HG02840 (cell line): ENCODE results near the gene CLIC3.

Experiments used
- ATAC-seq: cut with Tn5 transposase; IDR thresholded peaks from one replicate; pipeline ENCODE4 v1.9.1; 2021; ENCODE audit warnings: mild to moderate bottlenecking, moderate library complexity, moderate number of reproducible peaks; ENCODE audit not compliant: unreplicated experiment, low FRiP score

CLIC3 gene

GRCh38 chr9:137018761-137019559 is 22.6 kb upstream of the CLIC3 start:
- ATAC-seq = no peak

GRCh38 chr9:137017791-137018497 is 21.6 kb upstream of the CLIC3 start:
- no peak for ATAC-seq

- no peak for ATAC-seq
These were observed 20.7 kb upstream of the CLIC3 start for GRCh38 chr9:137017071-137017470.

- ATAC-seq = no peak
These were observed 20.1 kb upstream of the CLIC3 start for GRCh38 chr9:137016436-137016835.

- no peak for ATAC-seq
These were observed 19.6 kb upstream of the CLIC3 start for GRCh38 chr9:137015976-137016375.

- ATAC-seq = no peak
These were observed 19.2 kb upstream of the CLIC3 start for GRCh38 chr9:137015540-137015930.

- no peak for ATAC-seq
These were observed 18.6 kb upstream of the CLIC3 start for GRCh38 chr9:137014776-137015539.

- no peak for ATAC-seq
These were observed 17.8 kb upstream of the CLIC3 start for GRCh38 chr9:137014166-137014565.

- no peak for ATAC-seq
These were observed 17.2 kb upstream of the CLIC3 start for GRCh38 chr9:137013571-137013940.

- no peak for ATAC-seq
These were observed 16.6 kb upstream of the CLIC3 start for GRCh38 chr9:137012694-137013570.

GRCh38 chr9:137011907-137012675 is 15.7 kb upstream of the CLIC3 start:
- ATAC-seq = no peak

GRCh38 chr9:137011156-137011555 is 14.8 kb upstream of the CLIC3 start:
- ATAC-seq = no peak

GRCh38 chr9:137009938-137010732 is 13.8 kb upstream of the CLIC3 start:
- no peak for ATAC-seq

- ATAC-seq = no peak
These were observed 12.8 kb upstream of the CLIC3 start for GRCh38 chr9:137009217-137009616.

GRCh38 chr9:137008312-137008711 is 11.9 kb upstream of the CLIC3 start:
- ATAC-seq = no peak

GRCh38 chr9:137007816-137008270 is 11.5 kb upstream of the CLIC3 start:
- no peak for ATAC-seq

- ATAC-seq = no peak
These were observed 10.9 kb upstream of the CLIC3 start for GRCh38 chr9:137007108-137007815.
